Activated CD8-positive, alpha-beta memory T cell treated with anti-CD3 and anti-CD28 coated beads for 36 hours (primary cell): ENCODE data around the gene PALB2. TPM values are rescaled to one million over a fixed set of nuclear protein-coding genes. Genes with fewer than 3 reads are reported as not detected.
"Not testable (repeated sequence)": the region's sequence is repeated elsewhere in the genome, so short reads cannot be mapped to it uniquely, and the experiment has no call there.

Source experiments
- CTCF ChIA-PET: fragments of 350-600 bp; sonication (Branson Sonifier 250); formaldehyde crosslinking; loops from one replicate; lab custom pipeline; 2021; ENCODE audit warnings: antibody characterized with exemption; lab: Charles Lee
- POLR2A ChIA-PET: fragments of 350-600 bp; sonication (Branson Sonifier 250); formaldehyde crosslinking; loops from one replicate; lab custom pipeline; 2021; ENCODE audit warnings: antibody characterized with exemption; lab: Charles Lee
- total RNA-seq, 2 experiments: library from RNA; stranded (reverse); gene quantifications; one replicate each; pipeline ENCODE4 v1.2.3, GENCODE V29; 2021

The PALB2 gene
- total RNA-seq, 2 experiments from 2014 or later = 29.4 to 29.8 TPM

DNA sequence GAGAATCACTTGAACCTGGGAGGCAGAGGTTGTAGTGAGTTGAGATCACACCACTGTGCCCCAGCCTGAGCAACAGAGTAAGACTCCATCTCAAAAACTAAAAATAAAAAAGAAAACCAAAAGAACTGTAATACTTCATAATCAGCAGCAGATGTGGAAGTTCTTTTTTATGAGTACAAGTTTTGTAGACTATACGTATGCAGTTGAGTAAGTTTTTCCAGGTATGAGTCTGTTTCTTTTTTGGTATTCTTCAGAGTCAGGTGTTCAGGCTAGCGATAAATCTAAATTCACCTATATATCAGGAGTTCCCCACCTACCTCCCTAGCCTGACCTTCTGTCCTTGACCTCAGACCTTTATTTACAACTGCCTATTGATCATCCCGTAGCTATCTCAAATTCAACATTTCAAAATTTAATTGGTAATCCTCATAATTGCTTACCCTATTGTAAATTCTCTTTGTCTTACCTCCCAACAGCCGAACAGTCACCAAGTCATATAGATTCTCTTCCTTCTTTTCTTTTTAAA, 10.9 kb upstream of the PALB2 start:
- ChIA-PET POLR2A (no interaction called here), CTCF (interaction anchor here (0.6 to 1.2 kb wide), 2 partner anchors 10 to 985 kb away, joined by 3 to 4 read pairs; partner anchors contain the start of gene DCTN5)

GRCh38 chr16:23650674-23651416, 9.7 kb upstream of the PALB2 start:
- POLR2A ChIA-PET = no interaction called here
- CTCF ChIA-PET = interaction anchor here (1.2 kb wide), 1 partner anchor 9 kb away, joined by 4 read pairs; the partner anchor contains the start of gene DCTN5

GRCh38 chr16:23642246-23642774, 1.2 kb upstream of the PALB2 start:
- CTCF ChIA-PET = interaction anchor here (1.3 kb wide), 2 partner anchors 9 to 46 kb away, joined by 4 to 6 read pairs; partner anchors contain the start of gene NDUFAB1
- POLR2A ChIA-PET = interaction anchor here (0.6 kb wide), 1 partner anchor 898 kb away, joined by 4 read pairs; no protein-coding TSS in a partner anchor

DNA sequence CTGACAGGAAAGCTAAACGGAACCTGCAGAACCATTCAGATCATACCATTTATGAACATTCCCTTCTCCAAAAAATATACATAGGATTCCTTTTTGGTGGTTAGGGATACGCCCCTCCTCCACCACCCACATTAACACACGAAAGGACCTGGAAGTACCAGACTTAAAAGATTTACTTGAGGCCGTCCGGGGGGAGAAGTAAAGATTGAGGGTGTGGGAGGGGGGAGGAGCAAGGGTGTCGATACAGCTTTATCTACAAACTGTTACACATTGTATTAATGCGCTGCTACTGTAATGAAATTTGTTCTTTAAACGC, 537 bp downstream of the PALB2 start:
- ChIA-PET POLR2A (interaction anchor here (0.7 kb wide), 1 partner anchor 455 kb away, joined by 3 read pairs; no protein-coding TSS in a partner anchor), CTCF (interaction anchor here (0.8 to 1.4 kb wide), 2 partner anchors 44 to 612 kb away, joined by 3 to 6 read pairs; no protein-coding TSS in a partner anchor)

- POLR2A ChIA-PET = no interaction called here
Observed at GRCh38 chr16:23635958-23636357, 5.2 kb downstream of the PALB2 start.

DNA sequence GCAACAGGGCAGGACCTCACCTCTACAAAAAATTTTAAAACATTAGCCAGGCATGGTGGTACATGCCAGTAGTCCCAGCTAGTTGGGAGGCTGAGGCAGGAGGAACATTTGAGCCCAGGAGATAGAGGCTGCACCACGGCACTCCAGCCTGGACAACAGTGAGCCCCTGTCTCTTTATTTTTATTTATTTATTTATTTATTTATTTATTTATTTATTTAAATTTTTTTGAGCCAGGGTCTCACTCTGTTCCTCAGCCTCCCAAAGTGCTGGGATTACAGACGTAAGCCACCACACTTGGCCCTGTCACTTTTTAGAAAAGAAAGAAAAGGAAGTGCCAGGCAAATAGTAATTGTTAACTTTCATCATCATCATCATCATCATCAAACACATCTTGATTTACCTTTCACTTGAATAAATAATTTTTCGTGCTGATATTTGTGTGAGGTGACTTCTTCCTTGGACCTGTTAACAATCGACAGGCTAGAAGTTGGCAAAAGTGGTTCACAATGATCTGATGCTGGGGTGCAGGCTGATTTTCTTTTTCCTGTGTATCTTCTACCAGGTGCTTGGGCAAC, 6.6 kb downstream of the PALB2 start:
- POLR2A ChIA-PET = no interaction called here
- CTCF ChIA-PET = no interaction called here

More at GRCh38 chr16:23635958-23636357, 5.2 kb downstream of the PALB2 start:
- CTCF ChIA-PET = no interaction called here

DNA sequence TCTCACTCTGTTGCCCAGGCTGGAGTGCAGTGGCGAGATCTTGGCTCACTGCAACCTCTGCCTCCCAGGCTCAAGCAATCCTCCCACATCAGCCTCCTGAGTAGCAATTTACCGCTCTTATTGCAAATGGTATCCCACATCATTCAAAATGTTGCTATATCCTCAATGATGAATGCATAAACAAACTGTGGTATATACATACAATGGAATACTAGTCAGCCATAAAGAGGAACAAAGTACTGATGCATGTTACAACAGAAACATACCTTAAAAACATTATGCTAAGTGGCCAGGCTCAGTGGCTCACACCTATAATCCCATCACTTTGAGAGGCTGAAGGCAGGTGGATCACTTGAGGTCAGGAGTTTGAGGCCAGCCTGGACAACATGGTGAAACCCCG, 9.2 kb downstream of the PALB2 start:
- CTCF ChIA-PET, POLR2A ChIA-PET: not testable (repeated sequence)

- ChIA-PET POLR2A (no interaction called here), CTCF (no interaction called here)
Observed at GRCh38 chr16:23629516-23629915, 11.6 kb downstream of the PALB2 start.

DNA sequence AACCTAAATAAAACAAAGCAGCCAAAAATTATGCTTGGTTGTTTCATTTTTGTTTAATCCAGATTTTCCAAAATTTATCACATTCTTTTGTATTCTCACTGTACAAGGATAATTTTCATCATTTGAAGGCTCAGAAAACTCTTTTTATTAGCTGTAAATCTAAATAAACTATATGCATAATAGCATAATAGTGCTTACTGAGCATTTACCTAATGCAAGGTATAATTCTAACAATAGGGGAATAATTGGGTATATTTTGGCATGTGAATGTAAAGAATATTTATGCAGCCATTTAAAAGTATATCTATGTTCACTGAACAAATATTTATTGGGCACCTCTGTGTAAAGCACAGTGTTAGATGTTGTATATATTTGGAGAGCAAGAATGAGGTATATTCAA, 17.0 kb downstream of the PALB2 start:
- ChIA-PET CTCF (no interaction called here), POLR2A (no interaction called here)

DNA sequence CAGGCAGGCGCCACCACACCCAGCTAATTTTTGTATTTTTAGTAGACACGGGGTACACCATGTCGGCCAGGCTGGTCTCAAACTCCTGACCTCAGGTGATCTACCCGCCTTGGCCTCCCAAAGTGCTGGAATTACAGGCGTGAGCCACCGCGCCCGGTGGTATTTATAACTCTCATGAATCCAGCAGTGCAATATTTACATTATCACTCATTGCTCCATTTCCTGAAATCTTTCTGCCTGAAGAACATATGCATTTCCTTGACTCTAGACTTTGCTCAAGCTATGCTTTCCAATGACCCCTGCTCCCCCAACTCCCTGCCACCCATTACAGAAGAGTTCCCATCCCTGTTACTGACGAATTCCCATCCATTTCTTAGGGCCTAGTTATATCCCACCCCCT, 25.3 kb downstream of the PALB2 start:
- POLR2A ChIA-PET = no interaction called here
- CTCF ChIA-PET = no interaction called here

GRCh38 chr16:23611936-23612335, 29.2 kb downstream of the PALB2 start:
- CTCF ChIA-PET = interaction anchor here (1.4 kb wide), 1 partner anchor 15 kb away, joined by 3 read pairs; no protein-coding TSS in a partner anchor
- POLR2A ChIA-PET = no interaction called here

GRCh38 chr16:23610905-23611304, 30.2 kb downstream of the PALB2 start:
- CTCF ChIA-PET = interaction anchor here (1.4 kb wide), 1 partner anchor 14 kb away, joined by 3 read pairs; no protein-coding TSS in a partner anchor
- POLR2A ChIA-PET = interaction anchor here (0.7 kb wide), 1 partner anchor 10 kb away, joined by 4 read pairs; no protein-coding TSS in a partner anchor

GRCh38 chr16:23609929-23610328, 31.2 kb downstream of the PALB2 start:
- CTCF ChIA-PET = no interaction called here
- POLR2A ChIA-PET = no interaction called here

GRCh38 chr16:23608194-23608593, 32.9 kb downstream of the PALB2 start:
- POLR2A ChIA-PET = no interaction called here
- CTCF ChIA-PET = no interaction called here

DNA sequence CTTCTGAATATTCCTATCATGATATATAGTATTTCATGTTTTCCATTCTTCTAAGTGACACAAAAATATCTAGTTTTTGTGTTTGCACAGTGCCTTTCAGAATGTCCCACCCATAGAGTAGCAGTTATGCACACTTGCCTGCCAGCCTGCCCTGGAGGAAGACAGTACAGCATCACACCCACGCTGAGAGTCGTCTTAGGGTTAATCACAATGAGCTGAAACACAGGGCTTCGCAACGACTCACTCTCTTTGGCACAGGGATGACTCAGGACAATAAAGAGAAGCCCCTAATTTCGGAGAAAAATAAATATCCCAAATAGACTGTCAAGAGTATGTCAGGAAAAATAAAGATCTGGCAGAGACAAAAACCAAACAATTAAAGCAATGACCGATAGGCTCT, 33.4 kb downstream of the PALB2 start:
- ChIA-PET CTCF (no interaction called here), POLR2A (no interaction called here)

GRCh38 chr16:23597003-23597756, 43.9 kb downstream of the PALB2 start:
- CTCF ChIA-PET = interaction anchor here (0.6 to 1.5 kb wide), 9 partner anchors 14 to 166 kb away, joined by 3 to 6 read pairs (median 3); partner anchors contain the start of genes PALB2 and UBFD1

DNA sequence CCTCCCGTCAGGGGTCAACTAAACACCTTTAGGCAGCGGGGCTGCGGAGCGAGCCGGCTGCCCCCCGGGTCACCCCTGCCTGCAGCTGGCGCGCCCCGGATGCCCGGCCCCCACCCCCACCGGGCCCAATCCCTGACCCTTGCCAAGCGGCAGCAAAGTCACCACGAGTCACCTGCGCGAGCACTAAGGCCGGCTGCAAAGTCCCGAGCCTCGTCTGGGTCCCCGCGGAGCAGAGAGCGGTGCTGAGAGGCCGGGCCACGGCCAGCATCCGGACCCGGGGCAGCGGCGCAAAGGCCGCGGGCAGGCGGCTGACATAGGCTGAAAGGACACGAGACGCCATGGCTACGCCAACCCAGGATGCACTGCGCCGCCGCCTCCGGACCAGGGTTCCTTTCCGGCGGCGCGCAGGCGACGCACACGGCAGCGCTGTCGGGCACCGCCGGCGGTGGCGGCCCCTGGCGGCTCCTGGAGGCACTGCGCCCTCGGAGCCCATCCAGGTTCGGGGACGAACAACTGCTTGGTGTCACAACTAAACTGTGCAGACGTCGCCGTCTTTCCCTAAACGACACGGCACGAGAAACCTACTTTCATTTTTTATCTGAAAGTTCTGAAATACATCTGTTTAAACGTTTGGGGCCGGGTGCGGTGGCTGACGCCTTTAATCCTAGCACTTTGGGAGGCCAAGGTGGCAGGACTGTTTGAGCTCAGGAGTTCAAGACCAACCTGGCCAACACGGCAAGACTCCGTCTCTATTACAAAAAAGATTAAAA, 45.0 kb downstream of the PALB2 start, which contains the start of gene NDUFAB1:
TSS of gene NDUFAB1 (minus strand) at position 366 of the 770 bp plus-strand sequence. CDS start at position 340, 26 bp downstream.
- CTCF ChIA-PET = interaction anchor here (0.6 to 1.5 kb wide), 9 partner anchors 15 to 165 kb away, joined by 3 to 6 read pairs (median 3); partner anchors contain the start of genes PALB2 and UBFD1
- POLR2A ChIA-PET = interaction anchor here (2.6 kb wide), 1 partner anchor 38 kb away, joined by 8 read pairs; the partner anchor contains the start of genes EARS2 and UBFD1

More at GRCh38 chr16:23597003-23597756, 43.9 kb downstream of the PALB2 start:
- POLR2A ChIA-PET = interaction anchor here (2.6 kb wide), 1 partner anchor 39 kb away, joined by 8 read pairs; the partner anchor contains the start of genes EARS2 and UBFD1
